WTC11 (cell line): ENCODE measurements around the gene BMP5. TPM values are rescaled to one million over a fixed set of nuclear protein-coding genes. Genes with fewer than 3 reads are reported as not detected.

Experiments
- ATAC-seq: fragments of 200-7000 bp; cut with Tn5 transposase; 2 replicates; pipeline ENCODE4 v1.10.0; 2021; ENCODE audit warnings: mild to moderate bottlenecking, moderate library complexity
- CTCF ChIA-PET: fragments of 300-600 bp; sonication (Branson Sonifier 250); formaldehyde crosslinking; loops from one replicate; lab custom pipeline; 2021; ENCODE audit warnings: antibody characterized with exemption; lab: Charles Lee
- POLR2A ChIA-PET: fragments of 350-600 bp; sonication (Branson Sonifier 250); formaldehyde crosslinking; loops from one replicate; lab custom pipeline; 2021; ENCODE audit warnings: antibody characterized with exemption; lab: Charles Lee
- DNase-seq: peaks from one replicate; pipeline ENCODE4 v3.0.0; 2021; ENCODE audit warnings: low spot score
- H3K27ac Mint-ChIP-seq: 2 replicates; pipeline ENCODE4 v1.8.0; 2021; ENCODE audit warnings: mixed read lengths
- H3K27me3 Mint-ChIP-seq: 2 replicates; pipeline ENCODE4 v1.8.0; 2021; ENCODE audit warnings: low read depth, mild to moderate bottlenecking, moderate library complexity, mixed read lengths
- H3K36me3 Mint-ChIP-seq: 2 replicates; pipeline ENCODE4 v1.8.0; 2021; ENCODE audit warnings: mixed read lengths
- H3K4me1 Mint-ChIP-seq: 2 replicates; pipeline ENCODE4 v1.8.0; 2022; ENCODE audit warnings: mixed read lengths
- H3K4me3 Mint-ChIP-seq: 2 replicates; pipeline ENCODE4 v1.8.0; 2021; ENCODE audit warnings: mild to moderate bottlenecking, moderate library complexity, mixed read lengths
- H3K9me3 Mint-ChIP-seq: 2 replicates; pipeline ENCODE4 v1.8.0; 2021; ENCODE audit warnings: mixed read lengths
- ELF4 ChIP-seq: sonication (generic); formaldehyde crosslinking; IDR thresholded peaks from 2 replicates; pipeline ENCODE4 v1.8.1; 2022; ENCODE audit warnings: low read depth, mild to moderate bottlenecking, moderate library complexity, missing genetic modification reagents
- ERG ChIP-seq: fragments of 250-450 bp; sonication (Bioruptor Pico); IDR thresholded peaks from 2 replicates; pipeline ENCODE4 v1.8.0; 2021; ENCODE audit warnings: mild to moderate bottlenecking
- FOXJ3 ChIP-seq: sonication (generic); formaldehyde crosslinking; IDR thresholded peaks from 2 replicates; pipeline ENCODE4 v1.9.0; 2021; ENCODE audit warnings: missing genetic modification reagents, mild to moderate bottlenecking, borderline replicate concordance
- JUN ChIP-seq: sonication (generic); formaldehyde crosslinking; IDR thresholded peaks from 2 replicates; pipeline ENCODE4 v1.8.0; 2023; ENCODE audit warnings: mild to moderate bottlenecking, missing genetic modification reagents
- MXD4 ChIP-seq: fragments of 250-450 bp; sonication (Bioruptor Pico); IDR thresholded peaks from 2 replicates; pipeline ENCODE4 v1.8.0; 2021; ENCODE audit warnings: mild to moderate bottlenecking, moderate library complexity, borderline replicate concordance
- RORB ChIP-seq: fragments of 250-450 bp; sonication (Bioruptor Pico); IDR thresholded peaks from 2 replicates; pipeline ENCODE4 v1.9.0; 2021; ENCODE audit warnings: mild to moderate bottlenecking
- SMAD3 ChIP-seq: sonication (generic); formaldehyde crosslinking; IDR thresholded peaks from 2 replicates; pipeline ENCODE4 v1.8.0; 2022; ENCODE audit warnings: missing genetic modification reagents, mild to moderate bottlenecking, borderline replicate concordance
- TEAD1 ChIP-seq: sonication (generic); formaldehyde crosslinking; IDR thresholded peaks from 2 replicates; pipeline ENCODE4 v1.8.0; 2022; ENCODE audit warnings: mild to moderate bottlenecking, missing genetic modification reagents
- ZNF416 ChIP-seq: fragments of 250-450 bp; sonication (Bioruptor Pico); IDR thresholded peaks from 2 replicates; pipeline ENCODE4 v1.9.0; 2021; ENCODE audit warnings: mild to moderate bottlenecking, inconsistent platforms
- total RNA-seq: library from RNA; stranded (reverse); gene quantifications from 3 replicates; pipeline ENCODE4 v1.2.3, GENCODE V29; 2021
- TF ChIP-seq, protein P1 (sequence below): sonication (generic); formaldehyde crosslinking; conservative IDR thresholded peaks from 2 replicates; pipeline ENCODE4 v1.8.1; 2022; ENCODE audit warnings: mild to moderate bottlenecking, missing genetic modification reagents
- TF ChIP-seq, protein P2 (sequence below): fragments of 250-450 bp; sonication (Bioruptor Pico); IDR thresholded peaks from 2 replicates; pipeline ENCODE4 v1.9.0; 2021; ENCODE audit warnings: mild to moderate bottlenecking
- TF ChIP-seq, protein P3 (sequence below): sonication (generic); formaldehyde crosslinking; IDR thresholded peaks from 2 replicates; pipeline ENCODE4 v1.8.1; 2023; ENCODE audit warnings: mild to moderate bottlenecking, missing genetic modification reagents
- TF ChIP-seq, protein P4 (sequence below): sonication (generic); formaldehyde crosslinking; IDR thresholded peaks from 2 replicates; pipeline ENCODE4 v1.8.1; 2022; ENCODE audit warnings: missing genetic modification reagents, borderline replicate concordance

Gene BMP5
- total RNA-seq, 1 experiment from 2014 or later: not detected

- ATAC-seq: no peak
- no peaks in the 10 kb centered on the region for H3K27me3 Mint-ChIP-seq
- CTCF ChIA-PET: no interaction called here
- H3K27ac Mint-ChIP-seq: no peak overlapping the region
- no peaks in the 10 kb centered on the region for H3K36me3 Mint-ChIP-seq
- H3K4me3 Mint-ChIP-seq: no peak overlapping the region
- TF ChIP-seq, protein P1, sequence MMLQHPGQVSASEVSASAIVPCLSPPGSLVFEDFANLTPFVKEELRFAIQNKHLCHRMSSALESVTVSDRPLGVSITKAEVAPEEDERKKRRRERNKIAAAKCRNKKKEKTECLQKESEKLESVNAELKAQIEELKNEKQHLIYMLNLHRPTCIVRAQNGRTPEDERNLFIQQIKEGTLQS (CRISPR knock-in tag): no peak
- TF ChIP-seq ELF4 (CRISPR knock-in tag) (no peak), RORB (no peak), FOXJ3 (CRISPR knock-in tag) (no peak), TEAD1 (CRISPR knock-in tag) (no peak), ERG (CRISPR knock-in tag) (no peak)
- TF ChIP-seq, all 79 proteins: peak for 0
- POLR2A ChIA-PET: no interaction called here
- no peaks in the 10 kb centered on the region for H3K9me3 Mint-ChIP-seq
- peaks cover 26% of the 10 kb centered on the region for H3K4me1 Mint-ChIP-seq
- no peak for DNase-seq
These were observed 97.9 kb downstream of the BMP5 start for GRCh38 chr6:55777469-55777868.

DNA sequence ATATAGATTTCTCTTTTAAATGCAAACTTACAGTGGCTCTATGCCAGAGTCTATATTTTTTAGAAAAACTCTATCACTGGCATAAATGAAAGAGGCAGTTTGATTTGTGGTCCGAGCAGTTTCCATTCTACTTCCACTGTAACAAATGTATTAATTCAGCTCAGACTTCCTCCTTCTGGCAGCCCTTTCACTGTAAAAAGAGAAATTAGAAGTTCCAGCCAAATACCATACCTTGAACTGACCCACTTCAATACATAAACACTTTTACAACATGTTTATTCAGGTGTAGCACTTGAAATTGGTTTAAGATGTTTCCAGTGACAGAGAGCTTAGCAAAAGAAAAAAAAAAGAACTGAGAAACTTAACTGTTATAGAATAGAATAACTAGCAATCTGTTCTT is 99.3 kb downstream of the BMP5 start:
- TF ChIP-seq, protein P2, sequence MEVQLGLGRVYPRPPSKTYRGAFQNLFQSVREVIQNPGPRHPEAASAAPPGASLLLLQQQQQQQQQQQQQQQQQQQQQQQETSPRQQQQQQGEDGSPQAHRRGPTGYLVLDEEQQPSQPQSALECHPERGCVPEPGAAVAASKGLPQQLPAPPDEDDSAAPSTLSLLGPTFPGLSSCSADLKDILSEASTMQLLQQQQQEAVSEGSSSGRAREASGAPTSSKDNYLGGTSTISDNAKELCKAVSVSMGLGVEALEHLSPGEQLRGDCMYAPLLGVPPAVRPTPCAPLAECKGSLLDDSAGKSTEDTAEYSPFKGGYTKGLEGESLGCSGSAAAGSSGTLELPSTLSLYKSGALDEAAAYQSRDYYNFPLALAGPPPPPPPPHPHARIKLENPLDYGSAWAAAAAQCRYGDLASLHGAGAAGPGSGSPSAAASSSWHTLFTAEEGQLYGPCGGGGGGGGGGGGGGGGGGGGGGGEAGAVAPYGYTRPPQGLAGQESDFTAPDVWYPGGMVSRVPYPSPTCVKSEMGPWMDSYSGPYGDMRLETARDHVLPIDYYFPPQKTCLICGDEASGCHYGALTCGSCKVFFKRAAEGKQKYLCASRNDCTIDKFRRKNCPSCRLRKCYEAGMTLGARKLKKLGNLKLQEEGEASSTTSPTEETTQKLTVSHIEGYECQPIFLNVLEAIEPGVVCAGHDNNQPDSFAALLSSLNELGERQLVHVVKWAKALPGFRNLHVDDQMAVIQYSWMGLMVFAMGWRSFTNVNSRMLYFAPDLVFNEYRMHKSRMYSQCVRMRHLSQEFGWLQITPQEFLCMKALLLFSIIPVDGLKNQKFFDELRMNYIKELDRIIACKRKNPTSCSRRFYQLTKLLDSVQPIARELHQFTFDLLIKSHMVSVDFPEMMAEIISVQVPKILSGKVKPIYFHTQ (CRISPR knock-in tag): no peak
- TF ChIP-seq, protein P3, sequence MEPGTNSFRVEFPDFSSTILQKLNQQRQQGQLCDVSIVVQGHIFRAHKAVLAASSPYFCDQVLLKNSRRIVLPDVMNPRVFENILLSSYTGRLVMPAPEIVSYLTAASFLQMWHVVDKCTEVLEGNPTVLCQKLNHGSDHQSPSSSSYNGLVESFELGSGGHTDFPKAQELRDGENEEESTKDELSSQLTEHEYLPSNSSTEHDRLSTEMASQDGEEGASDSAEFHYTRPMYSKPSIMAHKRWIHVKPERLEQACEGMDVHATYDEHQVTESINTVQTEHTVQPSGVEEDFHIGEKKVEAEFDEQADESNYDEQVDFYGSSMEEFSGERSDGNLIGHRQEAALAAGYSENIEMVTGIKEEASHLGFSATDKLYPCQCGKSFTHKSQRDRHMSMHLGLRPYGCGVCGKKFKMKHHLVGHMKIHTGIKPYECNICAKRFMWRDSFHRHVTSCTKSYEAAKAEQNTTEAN: no peak
- TF ChIP-seq MXD4 (CRISPR knock-in tag): no peak
- Mint-ChIP-seq H3K4me3 (no peak overlapping the region), H3K4me1 (peaks cover 17% of the 10 kb centered on the region), H3K36me3 (no peaks in the 10 kb centered on the region), H3K9me3 (no peaks in the 10 kb centered on the region), H3K27ac (no peak overlapping the region), H3K27me3 (no peaks in the 10 kb centered on the region)
- ChIA-PET POLR2A (no interaction called here), CTCF (no interaction called here)
- ATAC-seq: no peak
- no peak for DNase-seq

DNA sequence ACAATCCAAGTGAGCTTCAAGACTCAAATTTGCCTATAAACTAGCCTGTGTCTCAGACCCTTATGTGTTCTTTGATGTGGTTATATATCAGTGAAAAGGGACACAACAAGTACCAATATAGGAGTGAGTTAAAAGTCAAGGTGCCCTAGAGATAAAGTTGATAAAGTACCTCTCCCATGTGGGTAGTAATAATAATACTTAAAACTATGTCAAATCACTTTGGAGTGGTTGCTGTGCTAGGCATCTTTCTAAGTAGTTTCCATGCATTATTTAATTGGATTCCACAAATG is 100.4 kb downstream of the BMP5 start:
- Mint-ChIP-seq H3K27ac (no peak overlapping the region), H3K9me3 (peaks cover 2% of the 10 kb centered on the region; the same call in 1 of the 2 replicates), H3K4me3 (no peak overlapping the region), H3K36me3 (no peaks in the 10 kb centered on the region), H3K4me1 (peaks cover 17% of the 10 kb centered on the region), H3K27me3 (no peaks in the 10 kb centered on the region)
- ChIA-PET CTCF (no interaction called here), POLR2A (no interaction called here)
- no peak for TF ChIP-seq SMAD3 (CRISPR knock-in tag)
- TF ChIP-seq JUN (CRISPR knock-in tag): no peak
- TF ChIP-seq ZNF416 (CRISPR knock-in tag): no peak
- TF ChIP-seq, protein P4, sequence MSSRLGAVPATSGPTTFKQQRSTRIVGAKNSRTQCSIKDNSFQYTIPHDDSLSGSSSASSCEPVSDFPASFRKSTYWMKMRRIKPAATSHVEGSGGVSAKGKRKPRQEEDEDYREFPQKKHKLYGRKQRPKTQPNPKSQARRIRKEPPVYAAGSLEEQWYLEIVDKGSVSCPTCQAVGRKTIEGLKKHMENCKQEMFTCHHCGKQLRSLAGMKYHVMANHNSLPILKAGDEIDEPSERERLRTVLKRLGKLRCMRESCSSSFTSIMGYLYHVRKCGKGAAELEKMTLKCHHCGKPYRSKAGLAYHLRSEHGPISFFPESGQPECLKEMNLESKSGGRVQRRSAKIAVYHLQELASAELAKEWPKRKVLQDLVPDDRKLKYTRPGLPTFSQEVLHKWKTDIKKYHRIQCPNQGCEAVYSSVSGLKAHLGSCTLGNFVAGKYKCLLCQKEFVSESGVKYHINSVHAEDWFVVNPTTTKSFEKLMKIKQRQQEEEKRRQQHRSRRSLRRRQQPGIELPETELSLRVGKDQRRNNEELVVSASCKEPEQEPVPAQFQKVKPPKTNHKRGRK: no peak
- TF ChIP-seq MXD4 (CRISPR knock-in tag): no peak
- DNase-seq: no peak
- ATAC-seq: no peak
